ENCODE results near the gene ALOX12B.

DNA sequence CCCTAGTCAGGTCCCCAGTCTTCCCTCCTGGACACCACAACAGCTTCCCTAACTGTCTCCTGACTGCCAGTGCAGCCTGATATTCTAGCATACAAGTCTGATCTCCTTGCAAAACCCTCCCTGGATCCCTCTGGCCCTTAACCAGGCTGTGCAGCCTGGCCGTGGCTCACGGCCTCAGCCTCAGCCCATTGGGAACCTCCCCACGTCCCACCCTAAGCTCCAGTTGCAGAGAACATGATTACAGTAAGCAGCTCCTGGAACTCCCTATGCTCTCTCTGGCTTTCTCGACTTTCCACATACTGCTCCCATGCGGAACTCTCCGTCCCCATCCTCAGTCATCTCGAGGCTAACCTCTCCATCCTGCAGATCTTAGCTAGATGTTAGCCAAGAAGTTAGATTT lies 13.0 kb downstream of the ALOX12B start:
- TF ChIP-seq EZH2 (IDR thresholded peaks at IDR 0.05; ENCODE audit: low read depth, unreplicated experiment) (no peak), ZNF114 (CRISPR knock-in tag; IDR thresholded peaks at IDR 0.05) (no peak)
- TF ChIP-seq, protein P1, sequence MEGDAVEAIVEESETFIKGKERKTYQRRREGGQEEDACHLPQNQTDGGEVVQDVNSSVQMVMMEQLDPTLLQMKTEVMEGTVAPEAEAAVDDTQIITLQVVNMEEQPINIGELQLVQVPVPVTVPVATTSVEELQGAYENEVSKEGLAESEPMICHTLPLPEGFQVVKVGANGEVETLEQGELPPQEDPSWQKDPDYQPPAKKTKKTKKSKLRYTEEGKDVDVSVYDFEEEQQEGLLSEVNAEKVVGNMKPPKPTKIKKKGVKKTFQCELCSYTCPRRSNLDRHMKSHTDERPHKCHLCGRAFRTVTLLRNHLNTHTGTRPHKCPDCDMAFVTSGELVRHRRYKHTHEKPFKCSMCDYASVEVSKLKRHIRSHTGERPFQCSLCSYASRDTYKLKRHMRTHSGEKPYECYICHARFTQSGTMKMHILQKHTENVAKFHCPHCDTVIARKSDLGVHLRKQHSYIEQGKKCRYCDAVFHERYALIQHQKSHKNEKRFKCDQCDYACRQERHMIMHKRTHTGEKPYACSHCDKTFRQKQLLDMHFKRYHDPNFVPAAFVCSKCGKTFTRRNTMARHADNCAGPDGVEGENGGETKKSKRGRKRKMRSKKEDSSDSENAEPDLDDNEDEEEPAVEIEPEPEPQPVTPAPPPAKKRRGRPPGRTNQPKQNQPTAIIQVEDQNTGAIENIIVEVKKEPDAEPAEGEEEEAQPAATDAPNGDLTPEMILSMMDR (conservative IDR thresholded peaks at IDR 0.05; ENCODE audit: low read depth in 2 of 2), result no peak

All from GM23338 (cell line).